H9 (cell line): ENCODE measurements around the gene WDR12. TPM values are rescaled to one million over a fixed set of nuclear protein-coding genes. Genes with fewer than 3 reads are reported as not detected.

Experiments used
- DNase-seq: peaks from one replicate; pipeline ENCODE4 v3.0.0-alpha.2; 2017
- H2AFZ ChIP-seq: one replicate; pipeline ENCODE4 v1.6.1; 2013; ENCODE audit warnings: mild to moderate bottlenecking, low read length, control low read depth, moderate library complexity
- H2AK5ac ChIP-seq: 2 replicates; pipeline ENCODE4 v1.6.1; 2013; ENCODE audit warnings: low read length, control low read depth, mixed read lengths; ENCODE audit not compliant: insufficient read length
- H2BK120ac ChIP-seq: one replicate; pipeline ENCODE4 v1.6.1; 2013; ENCODE audit warnings: low read depth, mild to moderate bottlenecking, low read length, control low read depth, inconsistent platforms; ENCODE audit not compliant: poor library complexity, severe bottlenecking
- H2BK12ac ChIP-seq: 2 replicates; pipeline ENCODE4 v1.6.1; 2013; ENCODE audit warnings: low read length, control low read depth, mixed read lengths, low read depth; ENCODE audit not compliant: insufficient read length
- H2BK15ac ChIP-seq: 2 replicates; pipeline ENCODE4 v1.6.1; 2013; ENCODE audit warnings: low read depth, low read length, control low read depth
- H2BK20ac ChIP-seq: one replicate; pipeline ENCODE4 v1.6.1; 2013; ENCODE audit warnings: low read depth, mild to moderate bottlenecking, low read length, control low read depth, inconsistent platforms; ENCODE audit not compliant: poor library complexity, severe bottlenecking
- H2BK5ac ChIP-seq: 2 replicates; pipeline ENCODE4 v1.6.1; 2013; ENCODE audit warnings: low read length, control low read depth, mixed read lengths; ENCODE audit not compliant: insufficient read length
- H3K14ac ChIP-seq: 2 replicates; pipeline ENCODE4 v1.6.1; 2013; ENCODE audit warnings: low read length, control low read depth; ENCODE audit not compliant: insufficient read depth
- H3K18ac ChIP-seq: 2 replicates; pipeline ENCODE4 v1.6.1; 2013; ENCODE audit warnings: low read depth, mild to moderate bottlenecking, mixed read lengths, low read length, control low read depth; ENCODE audit not compliant: insufficient read length
- H3K23ac ChIP-seq: 2 replicates; pipeline ENCODE4 v1.6.1; 2013; ENCODE audit warnings: low read length, control low read depth, mixed read lengths, low read depth; ENCODE audit not compliant: insufficient read length
- H3K23me2 ChIP-seq: 2 replicates; pipeline ENCODE4 v1.6.1; 2013; ENCODE audit warnings: low read depth, mild to moderate bottlenecking, mixed read lengths, low read length, control low read depth; ENCODE audit not compliant: insufficient read length, poor library complexity, severe bottlenecking
- H3K27ac ChIP-seq: 2 replicates; pipeline ENCODE4 v1.5.1; 2013; ENCODE audit warnings: low read length, control low read depth, mixed read lengths, low read depth; ENCODE audit not compliant: insufficient read length
- H3K27me3 ChIP-seq: 2 replicates; pipeline ENCODE4 v1.6.1; 2013; ENCODE audit warnings: low read length, control low read depth, inconsistent platforms; ENCODE audit not compliant: insufficient read depth
- H3K4ac ChIP-seq: 2 replicates; pipeline ENCODE4 v1.6.1; 2013; ENCODE audit warnings: low read depth, mild to moderate bottlenecking, control low read depth, inconsistent platforms, low read length, moderate library complexity
- H3K4me1 ChIP-seq: 2 replicates; pipeline ENCODE4 v1.6.1; 2013; ENCODE audit warnings: low read length, control low read depth, inconsistent platforms; ENCODE audit not compliant: insufficient read depth
- H3K4me2 ChIP-seq: 2 replicates; pipeline ENCODE4 v1.6.1; 2013; ENCODE audit warnings: low read length, control low read depth, mixed read lengths; ENCODE audit not compliant: insufficient read length, insufficient read depth
- H3K56ac ChIP-seq: 2 replicates; pipeline ENCODE4 v1.6.1; 2013; ENCODE audit warnings: low read depth, mild to moderate bottlenecking, mixed read lengths, low read length, control low read depth; ENCODE audit not compliant: insufficient read length
- H3K79me1 ChIP-seq: 2 replicates; pipeline ENCODE4 v1.6.1; 2013; ENCODE audit warnings: low read depth, mild to moderate bottlenecking, moderate library complexity, low read length, control low read depth, inconsistent platforms; ENCODE audit not compliant: insufficient read depth, poor library complexity, severe bottlenecking
- H3K79me2 ChIP-seq: 2 replicates; pipeline ENCODE4 v1.6.1; 2013; ENCODE audit warnings: low read length, control low read depth, inconsistent platforms; ENCODE audit not compliant: insufficient read depth
- H3K9ac ChIP-seq: 2 replicates; pipeline ENCODE4 v1.6.1; 2013; ENCODE audit warnings: low read length, control low read depth, mixed read lengths; ENCODE audit not compliant: insufficient read length; ENCODE audit errors: extremely low read depth
- H3K9me3 ChIP-seq: one replicate; pipeline ENCODE4 v1.6.1; 2013; ENCODE audit warnings: low read depth, low read length, inconsistent platforms; ENCODE audit not compliant: control insufficient read depth
- H3T11ph ChIP-seq: one replicate; pipeline ENCODE4 v1.6.1; 2013; ENCODE audit warnings: mild to moderate bottlenecking, low read length, control low read depth, inconsistent platforms
- H4K20me1 ChIP-seq: one replicate; pipeline ENCODE4 v1.6.1; 2013; ENCODE audit not compliant: control insufficient read depth, insufficient read length, insufficient read depth
- H4K5ac ChIP-seq: 2 replicates; pipeline ENCODE4 v1.6.1; 2013; ENCODE audit warnings: low read depth, mild to moderate bottlenecking, mixed read lengths, low read length, control low read depth; ENCODE audit not compliant: insufficient read length
- H4K8ac ChIP-seq: replicated peaks from 2 replicates; pipeline ENCODE4 v1.6.1; 2013; ENCODE audit warnings: low read length, control low read depth, mixed read lengths, low read depth; ENCODE audit not compliant: insufficient read length
- H4K91ac ChIP-seq: 2 replicates; pipeline ENCODE4 v1.6.1; 2013; ENCODE audit warnings: low read depth, mild to moderate bottlenecking, moderate library complexity, mixed read lengths, low read length, control low read depth; ENCODE audit not compliant: insufficient read length
- H3K27ac Mint-ChIP-seq, 3 experiments: 2 replicates in 2 of 3; 3 replicates in 1 of 3; pipeline ENCODE4 v1.8.0; 2020 to 2021; ENCODE audit warnings: mixed read lengths in 3 of 3, mild to moderate bottlenecking in 1 of 3, moderate library complexity in 1 of 3
- H3K27me3 Mint-ChIP-seq: 2 replicates; pipeline ENCODE4 v1.8.0; 2021; ENCODE audit warnings: low read depth, mild to moderate bottlenecking, moderate library complexity, mixed read lengths
- H3K36me3 Mint-ChIP-seq, 3 experiments: 2 replicates in 2 of 3; 3 replicates in 1 of 3; pipeline ENCODE4 v1.8.0; 2020 to 2021; ENCODE audit warnings: low read depth in 3 of 3, mixed read lengths in 3 of 3; ENCODE audit not compliant: insufficient read depth in 1 of 3
- H3K4me1 Mint-ChIP-seq, 2 experiments: 2 replicates each; pipeline ENCODE4 v1.8.0; 2020; ENCODE audit warnings: mixed read lengths in 2 of 2
- H3K4me3 Mint-ChIP-seq, 2 experiments: 2 replicates in 1 of 2; 3 replicates in 1 of 2; pipeline ENCODE4 v1.8.0; 2020 to 2021; ENCODE audit warnings: mild to moderate bottlenecking in 2 of 2, mixed read lengths in 2 of 2, moderate library complexity in 1 of 2
- H3K9me3 Mint-ChIP-seq, 2 experiments: 2 replicates in 1 of 2; 3 replicates in 1 of 2; pipeline ENCODE4 v1.8.0; 2020; ENCODE audit warnings: mild to moderate bottlenecking in 2 of 2, mixed read lengths in 2 of 2, moderate library complexity in 1 of 2
- CTCF ChIP-seq: fragments of 200-600 bp; sonication (generic); conservative IDR thresholded peaks from 3 replicates; pipeline ENCODE4 v1.8.0; 2021; ENCODE audit warnings: antibody characterized with exemption, mild to moderate bottlenecking
- WGBS: extraction: QIAGEN DNeasy Blood & Tissue Kit; methylation state at CpG from one replicate; pipeline ENCODE4 v1.1.7; 2013; ENCODE audit warnings: missing lambda C conversion rate, low lambda C conversion rate, mixed read lengths; ENCODE audit not compliant: insufficient read length; ENCODE audit errors: extremely low coverage; 5-methylcytosine and 5-hydroxymethylcytosine counted together
- total RNA-seq: library from RNA; stranded (reverse); gene quantifications from 2 replicates; pipeline ENCODE4 v1.2.1, GENCODE V29; 2021

The WDR12 gene
- total RNA-seq, 1 experiment from 2014 or later, result 129 TPM

GRCh38 chr2:202933958-202934357, 22.5 kb upstream of the WDR12 start:
- no peaks in the 10 kb centered on the region for H3K27me3 ChIP-seq

More at GRCh38 chr2:202933958-202934357, 22.5 kb upstream of the WDR12 start:
- no peak overlapping the region for H3K23ac ChIP-seq
- no peaks in the 10 kb centered on the region for H3K79me1 ChIP-seq
- H3K56ac ChIP-seq, result no peak overlapping the region
- H2BK5ac ChIP-seq, result no peak overlapping the region
- no peak overlapping the region for H3K9ac ChIP-seq
- no peak overlapping the region for H2BK15ac ChIP-seq
- H3K4me1 ChIP-seq, result no peaks in the 10 kb centered on the region
- no peaks in the 10 kb centered on the region for H3K4me1 Mint-ChIP-seq
- no peak overlapping the region for H2BK120ac ChIP-seq
- H3K27ac ChIP-seq, result no peak overlapping the region
- H2BK20ac ChIP-seq, result no peak overlapping the region
- H4K91ac ChIP-seq, result no peak overlapping the region
- H4K5ac ChIP-seq, result no peak overlapping the region
- H2BK12ac ChIP-seq, result no peak overlapping the region
- H3K9me3 ChIP-seq, result no peaks in the 10 kb centered on the region
- H3T11ph ChIP-seq, result no peak overlapping the region
- no peak overlapping the region for H3K18ac ChIP-seq
- H3K36me3 Mint-ChIP-seq, result peaks cover 0 to 4% (median 2%) of the 10 kb centered on the region in 3 experiments; a peak in 2 of 7 replicates
- H3K27ac Mint-ChIP-seq, result no peak overlapping the region
- no peaks in the 10 kb centered on the region for H3K79me2 ChIP-seq
- H2AFZ ChIP-seq, result no peak overlapping the region
- H4K20me1 ChIP-seq, result no peaks in the 10 kb centered on the region
- H3K23me2 ChIP-seq, result no peaks in the 10 kb centered on the region
- no peaks in the 10 kb centered on the region for H3K27me3 Mint-ChIP-seq
- H4K8ac ChIP-seq, result no peak overlapping the region
- no peak overlapping the region for H2AK5ac ChIP-seq
- no peak overlapping the region for H3K4ac ChIP-seq
- no peak for TF ChIP-seq CTCF
- H3K4me3 Mint-ChIP-seq, result no peak overlapping the region
- H3K14ac ChIP-seq, result no peak overlapping the region
- H3K9me3 Mint-ChIP-seq, result no peaks in the 10 kb centered on the region; a peak in 1 of 5 replicates
- H3K4me2 ChIP-seq, result no peak overlapping the region
- no CpG with 5 or more reads among the region's 2 CpGs for WGBS
- DNase-seq, result no peak
